Endothelial cell of umbilical vein (primary cell): ENCODE data around the gene PRUNE1. TPM values are rescaled to one million over a fixed set of nuclear protein-coding genes. Genes with fewer than 3 reads are reported as not detected.

ENCODE experiments used
- BruUV-seq: library from RNA; stranded (reverse); fragments of 400-500 nt; replicated peaks from 2 replicates; lab custom pipeline; 2021; lab: Mats Ljungman, UMichigan
- CTCF ChIA-PET: fragments of 300-600, 350-600 bp; sonication (Branson Sonifier 250); formaldehyde crosslinking; loops from one replicate; lab custom pipeline; 2021; ENCODE audit warnings: antibody characterized with exemption, inconsistent platforms; lab: Charles Lee
- POLR2A ChIA-PET: fragments of 300-600, 350-600 bp; sonication (Branson Sonifier 250); formaldehyde crosslinking; loops from one replicate; lab custom pipeline; 2021; ENCODE audit warnings: antibody characterized with exemption, inconsistent platforms; lab: Charles Lee
- DNase-seq: peaks from one replicate; pipeline ENCODE4 v3.0.0-alpha.2; 2011; ENCODE audit warnings: low read depth, low spot score
- FAIRE-seq: peaks from 2 replicates; lab custom pipeline; 2011; peaks lifted over from hg19 to GRCh38; lab: Jason Lieb, UNC
- H2AFZ ChIP-seq: 2 replicates; pipeline ENCODE4 v1.6.0; 2012; ENCODE audit warnings: low read depth, low read length, control low read depth, inconsistent platforms
- H3K27ac ChIP-seq: 2 replicates; pipeline ENCODE4 v1.5.1; 2011; ENCODE audit warnings: low read depth, mild to moderate bottlenecking, control low read depth, low read length, moderate library complexity; ENCODE audit not compliant: insufficient read depth
- H3K27me3 ChIP-seq, 2 experiments: 2 replicates each; pipeline versions ENCODE4 v1.6.0 to v1.6.1; 2011; ENCODE audit warnings: low read length in 2 of 2, mixed read lengths in 1 of 2; ENCODE audit not compliant: control insufficient read depth in 2 of 2, insufficient read depth in 2 of 2
- H3K36me3 ChIP-seq, 2 experiments: 2 replicates in 1 of 2; 3 replicates in 1 of 2; pipeline ENCODE4 v1.5.1; 2011; ENCODE audit warnings: low read length in 2 of 2, mild to moderate bottlenecking in 1 of 2, moderate library complexity in 1 of 2; ENCODE audit not compliant: control insufficient read depth in 2 of 2, insufficient read depth in 2 of 2; ENCODE audit errors: extremely low read depth in 1 of 2
- H3K4me1 ChIP-seq: 3 replicates; pipeline ENCODE4 v1.5.1; 2011; ENCODE audit warnings: mild to moderate bottlenecking, low read length; ENCODE audit not compliant: control insufficient read depth, insufficient read depth; ENCODE audit errors: extremely low read depth
- H3K4me2 ChIP-seq: 2 replicates; pipeline ENCODE4 v1.6.1; 2011; ENCODE audit warnings: low read length, control low read depth, mixed read lengths; ENCODE audit not compliant: insufficient read depth
- H3K4me3 ChIP-seq, 3 experiments: fragments of 200-600 bp in 1 of 3; sonication (generic), shearing (Covaris generic) in 1 of 3; replicated peaks in 1 of 3; 2 replicates each; pipeline ENCODE4 v1.5.1; 2011 to 2016; ENCODE audit warnings: control low read depth in 3 of 3, low read length in 3 of 3, mild to moderate bottlenecking in 2 of 3, inconsistent platforms in 1 of 3, low read depth in 1 of 3, moderate library complexity in 1 of 3; ENCODE audit not compliant: insufficient read depth in 1 of 3
- H3K79me2 ChIP-seq: 2 replicates; pipeline ENCODE4 v1.6.0; 2012; ENCODE audit warnings: low read length, inconsistent platforms; ENCODE audit not compliant: control insufficient read depth, insufficient read depth
- H3K9ac ChIP-seq: replicated peaks from 2 replicates; pipeline ENCODE3; 2011; ENCODE audit warnings: low read length, control low read depth; ENCODE audit not compliant: insufficient read depth; ENCODE audit errors: extremely low read depth
- H3K9me1 ChIP-seq: replicated peaks from 3 replicates; pipeline ENCODE4 v1.6.0; 2011; ENCODE audit warnings: mild to moderate bottlenecking, low read length; ENCODE audit not compliant: control insufficient read depth, insufficient read depth; ENCODE audit errors: extremely low read depth
- H3K9me3 ChIP-seq: replicated peaks from 2 replicates; pipeline ENCODE4 v1.5.1; 2012; ENCODE audit warnings: low read length, inconsistent platforms; ENCODE audit not compliant: control insufficient read depth, insufficient read depth
- H4K20me1 ChIP-seq: replicated peaks from 2 replicates; pipeline ENCODE3; 2011; ENCODE audit warnings: mild to moderate bottlenecking, low read length; ENCODE audit not compliant: control insufficient read depth, insufficient read depth; ENCODE audit errors: extremely low read depth
- CTCF ChIP-seq, 2 donors: IDR thresholded peaks; 1 replicate in 1 of 2; 2 replicates in 1 of 2; pipeline ENCODE4 v1.5.1; 2011; ENCODE audit warnings: low read length in 2 of 2, mild to moderate bottlenecking in 2 of 2, moderate library complexity in 2 of 2, control low read depth in 1 of 2, inconsistent platforms in 1 of 2, low read depth in 1 of 2; ENCODE audit not compliant: insufficient read depth in 1 of 2; ENCODE audit errors: extremely low read depth in 1 of 2
- EZH2 ChIP-seq: IDR thresholded peaks from 2 replicates; pipeline ENCODE4 v1.6.1; 2012; ENCODE audit warnings: borderline replicate concordance, low read depth, mild to moderate bottlenecking, moderate library complexity, low read length, inconsistent platforms; ENCODE audit not compliant: severe bottlenecking
- FOS ChIP-seq: IDR thresholded peaks from 2 replicates; pipeline ENCODE4 v1.6.1; 2011; ENCODE audit warnings: mild to moderate bottlenecking, low read length, moderate library complexity, borderline replicate concordance; ENCODE audit not compliant: insufficient read depth
- GATA2 ChIP-seq: IDR thresholded peaks from 2 replicates; pipeline ENCODE4 v1.7.0; 2011; ENCODE audit warnings: low read depth, mild to moderate bottlenecking, moderate library complexity, mixed read lengths, low read length; ENCODE audit not compliant: insufficient read length, insufficient read depth
- JUN ChIP-seq: IDR thresholded peaks from 2 replicates; pipeline ENCODE4 v1.6.1; 2011; ENCODE audit warnings: borderline replicate concordance, low read depth; ENCODE audit not compliant: insufficient read length, insufficient read depth
- MYC ChIP-seq: IDR thresholded peaks from one replicate; pipeline ENCODE4 v1.6.1; 2011; ENCODE audit warnings: mild to moderate bottlenecking, low read depth, low read length
- POLR2A ChIP-seq: IDR thresholded peaks from 2 replicates; pipeline ENCODE4 v1.6.1; 2012; ENCODE audit warnings: low read depth, mild to moderate bottlenecking, control low read depth, low read length
- POLR2AphosphoS5 ChIP-seq: IDR thresholded peaks from 2 replicates; pipeline ENCODE4 v1.6.1; 2012; ENCODE audit warnings: low read depth, mild to moderate bottlenecking, control low read depth, low read length, moderate library complexity; ENCODE audit not compliant: insufficient read depth
- dilution Hi-C: fragments of 300-500 bp; cut with MboI; formaldehyde crosslinking; loops from one replicate; pipeline ENCODE4 v1.15.0; 2019; ENCODE audit warnings: low sequenced_read_pairs; ENCODE audit not compliant: extremely low pct_ligation_motif_present
- intact Hi-C: fragments of 100-400 bp; cut with micrococcal nuclease; formaldehyde crosslinking; loops from one replicate; pipeline ENCODE4 v1.10.0; 2022
- polyA plus RNA-seq, 4 experiments: library from polyadenylated mRNA; depleted of rRNA in 3 of 4; stranded (reverse) in 3 of 4; unstranded in 1 of 4; fragments of >200 nt; gene quantifications; 2 replicates each; pipeline versions ENCODE4 v1.2.1 to v1.2.3, GENCODE V29; 2011 to 2012; ENCODE audit warnings: missing spikeins in 1 of 4
- total RNA-seq: library from RNA; stranded (reverse); gene quantifications from 2 replicates; pipeline ENCODE4 v1.2.3, GENCODE V29; 2021
- TF ChIP-seq, protein P1 (sequence below): IDR thresholded peaks from 2 replicates; pipeline ENCODE4 v1.6.1; 2011; ENCODE audit not compliant: insufficient read depth, insufficient read length

The PRUNE1 gene
- total and polyA plus RNA-seq, 2 donors (not counting 3 experiments of a cell fraction or from before 2014, with no cell fraction given) = 8.6 to 17.5 TPM

GRCh38 chr1:150999051-150999674 lies 9.1 kb upstream of the PRUNE1 start:
- no TSS peak for BruUV-seq
- H3K9ac ChIP-seq = peak overlapping the region; percentile 63
- ChIA-PET POLR2A (no interaction called here), CTCF (interaction anchor here (0.8 to 12.3 kb wide), 4 partner anchors 7 to 49 kb away, joined by 3 to 278 read pairs (median 66); partner anchors contain the start of genes ANXA9, C1orf56, CERS2 and MINDY1)
- DNase-seq (peak; percentile 46), FAIRE-seq (peak; percentile 85)
- TF ChIP-seq POLR2AphosphoS5 = peak; percentile 55
- no peak for TF ChIP-seq GATA2
- TF ChIP-seq, protein P1, sequence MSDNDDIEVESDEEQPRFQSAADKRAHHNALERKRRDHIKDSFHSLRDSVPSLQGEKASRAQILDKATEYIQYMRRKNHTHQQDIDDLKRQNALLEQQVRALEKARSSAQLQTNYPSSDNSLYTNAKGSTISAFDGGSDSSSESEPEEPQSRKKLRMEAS = peak; percentile 4
- TF ChIP-seq JUN = peak; percentile 41
- H3K4me3 ChIP-seq = no peak overlapping the region
- H3K79me2 ChIP-seq = no peaks in the 10 kb centered on the region
- peaks cover 0 to 11% of the 10 kb centered on the region in 2 experiments for H3K36me3 ChIP-seq
- H3K9me1 ChIP-seq = no peaks in the 10 kb centered on the region
- peak overlapping the region; percentile 45 for H3K4me2 ChIP-seq
- H3K9me3 ChIP-seq = no peaks in the 10 kb centered on the region
- H3K4me1 ChIP-seq = peaks cover 11% of the 10 kb centered on the region
- H2AFZ ChIP-seq = peak overlapping the region; percentile 39
- dilution Hi-C loops (no loop called here), intact Hi-C loops (no loop called here)
- H4K20me1 ChIP-seq = no peaks in the 10 kb centered on the region
- no peaks in the 10 kb centered on the region for H3K27me3 ChIP-seq
- peak overlapping the region; percentile 89 for H3K27ac ChIP-seq

DNA sequence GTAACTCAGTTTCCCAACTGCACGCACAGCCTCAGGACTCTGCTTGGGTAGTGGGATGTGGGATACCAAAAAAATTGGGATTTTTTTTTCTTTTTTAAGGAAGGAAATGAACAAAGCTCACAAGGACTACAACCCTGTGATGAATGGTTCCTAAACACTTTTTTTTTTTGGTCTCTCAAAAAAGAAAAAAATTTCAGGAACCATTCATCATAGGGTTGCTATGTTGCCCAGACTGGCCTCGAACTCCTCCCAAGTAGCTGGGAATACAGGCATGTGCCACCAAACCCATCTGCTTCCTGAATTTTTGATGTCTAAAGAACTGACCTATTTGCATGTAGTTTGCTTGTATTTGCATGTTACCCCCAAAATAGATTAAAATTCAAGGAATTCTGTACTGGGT lies 8.3 kb upstream of the PRUNE1 start:
- CTCF ChIA-PET = interaction anchor here (1.6 to 12.3 kb wide), 2 partner anchors 19 to 24 kb away, joined by 6 to 278 read pairs; partner anchors contain the start of genes ANXA9 and CERS2

More for the DNA sequence above, 8.3 kb upstream of the PRUNE1 start:
- POLR2A ChIA-PET = no interaction called here
- Histone ChIP-seq H2AFZ (no peak overlapping the region), H3K36me3 (peaks cover 0 to 11% of the 10 kb centered on the region in 2 experiments), H3K9me1 (no peaks in the 10 kb centered on the region), H3K27me3 (no peaks in the 10 kb centered on the region), H3K9ac (peak overlapping the region; percentile 63), H3K4me2 (no peak overlapping the region), H4K20me1 (no peaks in the 10 kb centered on the region), H3K4me3 (no peak overlapping the region), H3K9me3 (no peaks in the 10 kb centered on the region), H3K79me2 (no peaks in the 10 kb centered on the region), H3K27ac (peak overlapping the region; percentile 89), H3K4me1 (peaks cover 11% of the 10 kb centered on the region)
- intact Hi-C loops (no loop called here), dilution Hi-C loops (no loop called here)
- BruUV-seq = no TSS peak
- FAIRE-seq (peak; percentile 67), DNase-seq (no peak)
- TF ChIP-seq, protein P1 = no peak
- no peak for TF ChIP-seq CTCF (IDR thresholded peaks at IDR 0.05; ENCODE audit: extremely low read depth in 1 of 2, insufficient read depth in 1 of 2, low read depth in 1 of 2, low read length in 2 of 2)
- no peak for TF ChIP-seq POLR2AphosphoS5
- no peak for TF ChIP-seq FOS
- no peak for TF ChIP-seq MYC
- TF ChIP-seq EZH2 = no peak
- TF ChIP-seq JUN = no peak
- TF ChIP-seq GATA2 = no peak
- TF ChIP-seq POLR2A = no peak
